ENCODE data around the gene TIMM44.

GRCh38 chr19:7899751-7900378, 43.6 kb downstream of the TIMM44 start:
- TF ChIP-seq POLR2A (IDR thresholded peaks at IDR 0.05; ENCODE audit: low read depth, low read length) (no peak), POLR2AphosphoS5 (IDR thresholded peaks at IDR 0.05; ENCODE audit: low read depth, low read length) (no peak), POU2F2 (IDR thresholded peaks at IDR 0.05; ENCODE audit: low read depth, low read length) (no peak)

Measured in GM12891 (cell line).